ENCODE measurements around the gene ZDHHC9.

GRCh38 chrX:129786210-129786651, 57.5 kb downstream of the ZDHHC9 start:
- TF ChIP-seq CTCF (IDR thresholded peaks at IDR 0.05): no peak
- no peak for TF ChIP-seq EZH2phosphoT487 (IDR thresholded peaks at IDR 0.05)
- no peak for TF ChIP-seq EZH2 (IDR thresholded peaks at IDR 0.05)

Measured in neural progenitor cell (in vitro differentiated cells).